NCI-H748 (cell line): Measurements from ENCODE around the gene SLC11A1.
A peak's percentile ranks its signal among the peaks of the same experiment; 100 is the strongest.

Experiments used
- DNase-seq: peaks from one replicate; lab custom pipeline; 2025; ENCODE audit not compliant: unreplicated experiment; lab: John Stamatoyannopoulos, UW

SLC11A1 gene

DNA sequence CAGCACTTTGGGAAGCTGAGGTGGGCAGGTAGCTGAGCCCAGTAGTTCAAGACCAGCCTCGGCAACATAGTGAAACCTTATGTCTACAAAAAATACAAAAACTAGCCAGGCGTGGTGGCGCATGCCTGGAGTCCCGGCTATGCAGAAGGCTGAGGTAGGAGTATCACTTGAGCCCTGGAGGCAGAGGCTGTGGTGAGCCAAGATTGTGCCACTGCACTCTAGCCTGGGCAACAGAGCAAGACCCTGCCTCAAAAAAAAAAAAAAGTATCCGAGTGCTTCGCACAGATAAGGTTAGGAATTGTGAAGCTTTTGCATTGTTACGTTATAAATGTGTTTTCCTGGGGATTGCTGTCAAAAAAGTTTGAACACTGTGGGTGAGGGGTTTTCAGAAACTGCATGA, 21.7 kb downstream of the SLC11A1 start:
- DNase-seq = no peak

DNA sequence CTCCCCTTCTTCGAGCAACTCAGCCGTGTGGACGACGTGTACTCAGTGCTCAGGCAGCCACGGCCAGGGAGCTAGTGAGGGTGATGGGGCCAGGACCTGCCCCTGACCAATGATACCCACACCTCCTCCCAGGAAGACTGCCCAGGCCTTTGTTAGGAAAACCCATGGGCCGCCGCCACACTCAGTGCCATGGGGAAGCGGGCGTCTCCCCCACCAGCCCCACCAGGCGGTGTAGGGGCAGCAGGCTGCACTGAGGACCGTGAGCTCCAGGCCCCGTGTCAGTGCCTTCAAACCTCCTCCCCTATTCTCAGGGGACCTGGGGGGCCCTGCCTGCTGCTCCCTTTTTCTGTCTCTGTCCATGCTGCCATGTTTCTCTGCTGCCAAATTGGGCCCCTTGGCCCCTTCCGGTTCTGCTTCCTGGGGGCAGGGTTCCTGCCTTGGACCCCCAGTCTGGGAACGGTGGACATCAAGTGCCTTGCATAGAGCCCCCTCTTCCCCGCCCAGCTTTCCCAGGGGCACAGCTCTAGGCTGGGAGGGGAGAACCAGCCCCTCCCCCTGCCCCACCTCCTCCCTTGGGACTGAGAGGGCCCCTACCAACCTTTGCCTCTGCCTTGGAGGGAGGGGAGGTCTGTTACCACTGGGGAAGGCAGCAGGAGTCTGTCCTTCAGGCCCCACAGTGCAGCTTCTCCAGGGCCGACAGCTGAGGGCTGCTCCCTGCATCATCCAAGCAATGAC, 22.4 kb downstream of the SLC11A1 start:
- no peak for DNase-seq

DNA sequence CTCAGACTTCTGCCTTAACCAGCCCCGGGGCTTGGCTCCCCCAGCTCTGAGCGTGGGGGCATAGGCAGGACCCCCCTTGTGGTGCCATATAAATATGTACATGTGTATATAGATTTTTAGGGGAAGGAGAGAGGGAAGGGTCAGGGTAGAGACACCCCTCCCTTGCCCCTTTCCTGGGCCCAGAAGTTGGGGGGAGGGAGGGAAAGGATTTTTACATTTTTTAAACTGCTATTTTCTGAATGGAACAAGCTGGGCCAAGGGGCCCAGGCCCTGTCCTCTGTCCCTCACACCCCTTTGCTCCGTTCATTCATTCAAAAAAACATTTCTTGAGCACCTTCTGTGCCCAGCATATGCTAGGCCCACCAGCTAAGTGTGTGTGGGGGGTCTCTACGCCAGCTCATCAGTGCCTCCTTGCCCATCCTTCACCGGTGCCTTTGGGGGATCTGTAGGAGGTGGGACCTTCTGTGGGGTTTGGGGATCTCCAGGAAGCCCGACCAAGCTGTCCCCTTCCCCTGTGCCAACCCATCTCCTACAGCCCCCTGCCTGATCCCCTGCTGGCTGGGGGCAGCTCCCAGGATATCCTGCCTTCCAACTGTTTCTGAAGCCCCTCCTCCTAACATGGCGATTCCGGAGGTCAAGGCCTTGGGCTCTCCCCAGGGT, 23.1 kb downstream of the SLC11A1 start:
- DNase-seq = no peak

DNA sequence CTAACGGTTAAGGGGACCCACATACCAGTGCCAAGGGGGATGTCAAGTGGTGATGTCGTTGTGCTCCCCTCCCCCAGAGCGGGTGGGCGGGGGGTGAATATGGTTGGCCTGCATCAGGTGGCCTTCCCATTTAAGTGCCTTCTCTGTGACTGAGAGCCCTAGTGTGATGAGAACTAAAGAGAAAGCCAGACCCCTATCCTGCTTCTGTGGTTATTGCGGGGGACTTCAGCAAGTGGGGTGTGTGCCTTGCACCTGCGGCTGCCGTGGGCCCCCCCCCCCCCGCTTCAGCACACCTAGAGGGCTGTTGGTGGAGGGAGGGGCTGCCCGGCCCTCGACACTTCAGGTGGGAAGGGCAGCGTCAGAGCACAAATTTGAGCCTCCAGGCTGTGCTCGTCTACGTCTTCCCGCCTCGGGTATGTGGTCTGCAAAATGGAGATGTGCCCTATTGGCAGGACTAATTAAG, 23.7 kb downstream of the SLC11A1 start:
- no peak for DNase-seq

DNA sequence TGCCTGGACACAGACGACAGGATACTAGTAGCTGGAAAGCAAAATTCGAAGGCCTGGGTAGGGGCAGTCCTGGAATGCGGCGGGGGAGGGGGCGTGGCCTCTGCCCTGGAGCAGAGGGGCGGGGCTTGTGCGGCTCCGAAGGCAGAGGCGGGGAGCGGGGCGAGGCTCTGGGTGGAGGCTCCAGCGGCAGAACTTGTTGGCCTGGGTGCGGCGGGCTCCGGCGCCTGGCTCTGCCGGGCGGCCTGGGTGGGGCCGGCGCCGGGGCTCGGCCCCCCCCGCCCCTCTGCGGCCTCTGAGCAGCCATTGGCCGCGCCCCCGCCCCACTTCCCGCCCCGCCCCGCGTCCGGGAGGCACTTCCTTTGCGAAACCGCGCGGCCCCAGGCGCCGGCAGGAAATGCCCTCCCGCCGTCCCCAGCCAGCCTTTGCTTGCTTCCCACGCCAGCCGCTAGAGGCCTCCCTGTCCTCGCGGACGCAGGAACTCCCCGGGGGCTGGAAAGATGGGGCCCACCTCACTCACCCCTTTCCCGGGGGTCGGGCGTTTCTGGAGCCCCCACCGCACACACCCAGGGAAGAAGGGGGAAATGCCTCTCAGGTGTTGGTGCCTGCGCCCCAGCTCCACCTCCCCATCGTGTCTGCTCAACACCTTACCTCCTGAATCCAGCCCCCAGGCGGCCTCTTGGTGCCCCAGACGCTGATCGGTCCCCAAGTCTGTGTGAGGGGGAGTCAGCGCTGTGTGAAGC, 24.3 kb downstream of the SLC11A1 start:
- peak; percentile 96 for DNase-seq

DNA sequence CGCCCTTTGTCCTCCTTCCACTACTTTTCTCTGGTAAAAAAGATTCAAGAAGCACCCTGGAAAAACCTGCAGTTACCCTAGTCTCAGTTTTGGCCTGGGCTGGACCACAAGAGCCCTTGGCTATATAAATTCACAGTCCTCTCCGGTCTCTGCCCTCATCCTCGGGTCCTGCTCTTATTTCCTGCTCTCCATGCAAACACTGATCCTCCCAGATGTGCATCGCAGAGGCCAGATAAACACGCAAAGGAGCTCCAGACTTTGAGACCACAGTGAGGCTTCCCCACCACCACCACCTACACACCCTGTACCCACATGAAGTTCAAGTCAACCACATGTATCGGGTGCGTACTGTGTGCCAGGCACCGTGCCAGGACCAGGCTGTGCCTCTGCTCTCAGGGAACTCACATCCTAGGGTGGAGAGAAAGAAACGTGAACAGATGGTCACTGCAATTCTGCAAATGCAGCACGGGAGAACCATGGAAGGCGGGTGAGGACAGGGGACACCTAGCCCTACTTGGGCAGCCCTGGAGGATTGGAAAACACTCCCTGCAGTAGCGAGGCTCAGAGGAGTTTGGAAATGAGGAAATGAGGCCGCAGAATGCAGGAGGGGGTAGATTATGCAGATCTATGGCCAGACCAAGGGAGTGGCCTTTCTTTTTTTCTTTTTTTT, 25.0 kb downstream of the SLC11A1 start:
- peak; percentile 65 for DNase-seq

DNA sequence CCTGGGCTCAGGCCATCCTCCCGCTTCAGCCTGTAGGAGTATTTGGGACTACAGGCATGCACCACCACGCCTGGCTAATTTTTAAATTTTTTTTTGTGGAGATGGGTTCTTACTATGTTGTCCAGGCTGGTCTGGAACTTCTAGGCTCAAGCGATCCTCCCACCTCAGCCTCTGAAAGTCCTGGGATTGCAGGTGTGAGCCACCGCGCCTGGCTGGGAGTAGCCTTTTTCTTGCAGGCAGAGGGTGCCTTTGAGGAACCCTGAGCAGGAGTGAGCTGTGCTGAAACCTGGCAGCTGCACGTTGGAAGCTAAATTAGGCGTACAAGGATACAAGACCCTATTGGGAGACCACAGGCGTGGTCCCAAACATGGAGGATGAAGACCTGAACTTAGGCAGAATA, 25.6 kb downstream of the SLC11A1 start:
- DNase-seq = no peak

DNA sequence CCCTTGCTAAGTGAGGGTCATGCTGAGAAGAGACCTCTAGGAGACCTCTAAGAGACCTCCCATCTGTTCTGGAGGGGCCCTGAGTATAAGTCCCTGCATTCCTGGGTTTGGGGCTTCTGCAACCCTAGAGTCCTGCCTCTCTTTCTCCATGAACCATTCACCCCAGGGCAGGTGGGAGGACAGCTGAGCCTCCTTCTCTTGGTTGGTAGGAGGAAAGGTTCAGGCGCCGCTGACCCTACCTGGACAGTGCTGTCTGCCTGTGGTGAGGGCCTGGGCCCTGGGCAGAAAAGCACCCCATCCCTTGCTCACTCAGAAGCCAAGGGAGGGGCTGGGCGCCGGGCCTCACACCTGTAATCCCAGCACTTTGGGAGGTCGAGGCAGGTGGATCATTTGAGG, 36.2 kb downstream of the SLC11A1 start:
- no peak for DNase-seq

DNA sequence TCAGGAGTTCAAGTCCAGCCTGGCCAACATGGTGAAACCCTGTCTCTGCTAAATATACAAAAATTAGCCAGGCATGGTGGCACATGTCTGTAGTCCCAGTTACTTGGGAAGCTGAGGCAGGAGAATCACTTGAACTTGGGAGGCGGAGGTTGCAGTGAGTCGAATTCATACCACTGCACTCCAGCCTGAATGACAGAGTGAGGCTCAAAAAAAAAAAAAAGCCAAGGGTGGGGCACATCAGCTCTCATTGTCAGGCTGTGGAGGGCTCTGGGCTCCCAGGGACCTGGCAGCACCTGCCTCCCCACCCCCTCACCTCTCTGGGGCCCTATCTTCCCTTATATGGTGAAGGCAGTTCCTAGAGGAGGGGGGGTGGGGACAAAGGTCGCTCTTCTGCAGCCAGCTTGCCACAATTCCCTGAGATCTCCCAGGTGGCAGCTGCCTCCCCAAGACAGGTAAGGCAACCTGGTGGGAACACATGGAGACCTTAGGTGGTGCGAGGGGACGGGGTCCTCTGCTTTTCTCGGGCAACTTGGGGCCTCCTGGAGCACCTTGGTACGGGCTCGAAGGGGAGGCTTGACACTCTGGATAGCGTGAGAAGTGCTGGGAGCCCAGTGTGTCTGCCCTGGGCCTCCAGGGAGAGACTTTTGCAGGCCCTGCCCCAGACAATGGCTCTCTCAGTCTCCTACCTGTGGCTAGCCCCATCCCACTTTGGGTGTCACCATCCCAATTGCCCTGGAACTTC, 36.8 kb downstream of the SLC11A1 start, which contains the start of gene VIL1:
TSS of gene VIL1 (plus strand) at position 407 of the 742 bp plus-strand sequence. CDS start 4,656 bp downstream, outside the sequence.
- peak; percentile 25 for DNase-seq

DNA sequence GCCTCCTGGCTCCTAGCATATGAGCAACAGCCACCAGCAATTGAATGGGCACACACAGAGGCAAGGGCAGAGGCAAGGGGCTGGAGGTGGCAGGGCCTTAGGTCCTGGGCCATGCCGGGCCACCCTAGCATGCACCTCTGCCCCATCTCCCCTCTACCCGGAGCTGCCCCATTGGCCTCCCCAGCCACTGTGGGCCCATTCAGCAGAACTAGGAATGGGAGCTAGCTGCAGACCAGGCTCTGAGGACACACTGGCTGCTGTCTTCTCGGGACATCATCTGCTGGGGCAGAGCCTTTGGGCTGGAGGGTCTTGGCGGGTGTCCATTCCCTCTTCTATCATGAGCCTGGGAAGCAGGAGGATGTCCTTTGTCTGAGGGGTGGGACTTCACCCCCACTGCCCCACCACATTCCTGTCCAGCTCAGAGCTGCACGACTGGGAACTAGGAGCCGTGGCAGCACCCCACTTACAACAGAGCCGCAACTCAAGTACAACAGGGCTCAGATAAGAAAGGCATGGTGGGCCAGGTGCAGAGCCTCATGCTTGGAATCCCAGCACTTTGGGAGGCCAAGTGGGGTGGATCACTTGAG, 37.6 kb downstream of the SLC11A1 start:
- no peak for DNase-seq

DNA sequence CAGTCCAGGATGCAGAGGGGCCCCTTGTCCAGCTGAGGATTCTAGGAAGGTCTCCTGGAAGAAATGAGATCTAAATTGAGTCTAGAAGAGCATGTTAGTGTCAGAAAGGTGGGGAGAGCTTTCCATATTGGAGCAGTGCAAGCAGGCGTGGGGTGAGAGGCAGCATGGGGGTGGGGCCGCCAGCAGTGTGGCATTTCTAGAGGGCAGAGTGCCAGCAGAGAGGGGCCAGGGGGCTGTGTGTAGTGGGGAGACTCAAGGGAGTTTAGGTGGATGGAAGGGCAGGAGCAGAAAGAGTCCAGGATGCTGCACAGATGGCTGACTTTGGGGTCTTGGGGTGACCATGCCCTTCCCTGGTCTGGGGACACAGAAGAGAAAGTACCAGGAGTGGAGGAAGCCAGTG, 39.0 kb downstream of the SLC11A1 start:
- no peak for DNase-seq

DNA sequence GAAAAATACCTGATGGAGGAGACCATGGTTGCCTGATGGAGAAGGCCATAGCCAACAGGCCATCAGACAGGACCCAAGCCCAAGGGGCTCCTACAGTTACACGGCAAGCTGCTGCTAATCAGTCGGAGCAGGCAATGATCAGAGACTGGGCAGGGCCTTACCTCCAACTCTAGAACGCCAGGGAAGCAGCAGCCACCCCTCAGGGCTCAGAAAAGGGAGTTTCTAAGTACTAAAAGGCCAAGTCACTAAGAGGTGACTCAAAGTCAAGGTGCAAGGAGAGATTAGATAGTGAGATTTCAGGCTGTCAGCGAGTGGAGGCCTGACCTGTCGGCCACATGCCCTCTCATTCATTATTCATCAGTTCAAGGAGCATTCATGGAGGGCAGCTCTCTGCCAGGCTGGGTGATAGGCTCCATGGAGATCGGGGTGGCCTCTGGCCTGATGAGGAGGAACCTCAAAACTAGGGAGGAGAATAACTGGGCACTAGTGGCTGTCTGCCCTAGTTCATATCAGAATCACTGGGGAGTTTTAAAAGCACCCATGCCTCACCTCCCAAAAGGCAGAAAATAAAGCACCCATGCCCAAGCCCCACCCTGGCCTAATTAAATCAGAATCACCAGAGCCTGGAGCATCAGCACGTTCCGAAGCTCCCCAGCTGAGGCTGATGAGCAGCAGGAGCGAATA, 40.5 kb downstream of the SLC11A1 start:
- no peak for DNase-seq

DNA sequence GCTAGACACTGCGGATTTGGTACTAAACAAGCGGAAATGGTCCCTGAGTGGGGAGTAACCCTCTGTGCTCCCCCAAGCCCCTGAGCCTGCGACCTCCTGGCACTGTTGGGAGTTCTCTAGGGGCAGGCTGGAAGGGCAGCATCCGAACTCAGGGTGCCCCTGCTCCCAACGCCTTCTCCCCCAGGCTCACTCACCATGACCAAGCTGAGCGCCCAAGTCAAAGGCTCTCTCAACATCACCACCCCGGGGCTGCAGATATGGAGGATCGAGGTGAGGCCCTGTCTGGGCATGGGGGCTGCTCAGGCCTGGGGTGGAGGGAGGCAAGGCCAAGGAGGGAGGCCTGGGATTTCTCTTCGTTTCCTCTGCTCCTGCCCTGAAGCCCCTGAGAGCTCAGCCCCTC, 41.5 kb downstream of the SLC11A1 start:
- DNase-seq = no peak

DNA sequence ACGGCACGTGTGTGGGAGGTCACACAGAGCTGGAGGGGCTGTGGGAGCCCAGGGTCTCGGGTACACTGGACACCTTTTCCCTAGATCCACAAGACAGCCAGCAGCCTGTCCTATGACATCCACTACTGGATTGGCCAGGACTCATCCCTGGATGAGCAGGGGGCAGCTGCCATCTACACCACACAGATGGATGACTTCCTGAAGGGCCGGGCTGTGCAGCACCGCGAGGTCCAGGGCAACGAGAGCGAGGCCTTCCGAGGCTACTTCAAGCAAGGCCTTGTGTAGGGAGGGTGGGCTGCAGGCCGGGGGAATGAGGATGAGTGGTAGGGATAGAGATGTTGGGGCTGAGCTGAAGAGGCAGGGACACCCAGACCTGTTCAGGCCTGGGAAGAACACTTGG, 43.5 kb downstream of the SLC11A1 start:
- DNase-seq = no peak

DNA sequence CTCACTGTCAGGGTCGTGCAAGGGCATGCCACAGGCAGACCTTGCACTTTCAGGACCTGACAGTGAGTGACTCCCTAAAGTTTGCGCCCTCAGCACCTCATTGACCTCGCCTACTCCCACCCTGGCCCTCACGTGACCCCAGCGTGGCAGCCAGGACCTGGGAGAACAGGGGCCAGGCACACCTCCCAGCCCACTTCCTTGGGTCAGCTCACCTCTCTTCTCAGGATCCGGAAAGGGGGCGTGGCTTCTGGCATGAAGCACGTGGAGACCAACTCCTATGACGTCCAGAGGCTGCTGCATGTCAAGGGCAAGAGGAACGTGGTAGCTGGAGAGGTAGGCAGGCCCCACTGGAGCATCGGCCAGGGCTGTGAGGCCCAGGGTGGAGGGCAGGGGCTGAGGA, 45.7 kb downstream of the SLC11A1 start:
- no peak for DNase-seq

DNA sequence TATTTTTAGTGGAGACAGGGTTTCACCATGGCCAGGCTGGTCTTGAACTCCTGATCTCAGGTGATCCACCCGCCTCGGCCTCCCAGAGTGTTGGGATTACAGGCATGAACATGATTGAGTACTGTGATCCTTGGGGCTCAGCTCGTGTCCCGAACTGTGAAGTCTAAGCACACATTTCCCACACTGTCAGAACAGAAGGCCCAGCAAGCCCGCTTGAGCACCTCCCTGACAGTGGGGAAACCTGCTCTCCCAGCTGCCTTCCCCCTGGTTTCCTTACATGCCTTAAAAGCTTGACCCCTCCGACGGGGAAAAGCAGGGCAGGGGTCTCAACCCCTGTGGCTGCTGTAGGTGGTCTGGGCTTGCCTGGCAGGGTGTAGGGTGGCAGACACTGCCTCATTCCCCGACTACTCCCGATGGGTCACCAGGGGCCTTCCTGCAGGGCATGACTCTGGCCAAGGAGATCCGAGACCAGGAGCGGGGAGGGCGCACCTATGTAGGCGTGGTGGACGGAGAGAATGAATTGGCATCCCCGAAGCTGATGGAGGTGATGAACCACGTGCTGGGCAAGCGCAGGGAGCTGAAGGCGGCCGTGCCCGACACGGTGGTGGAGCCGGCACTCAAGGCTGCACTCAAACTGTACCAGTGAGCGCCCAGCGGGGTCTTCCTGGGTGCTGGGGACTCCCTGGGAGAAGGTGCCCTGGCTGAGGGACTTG, 46.9 kb downstream of the SLC11A1 start:
- DNase-seq = no peak

DNA sequence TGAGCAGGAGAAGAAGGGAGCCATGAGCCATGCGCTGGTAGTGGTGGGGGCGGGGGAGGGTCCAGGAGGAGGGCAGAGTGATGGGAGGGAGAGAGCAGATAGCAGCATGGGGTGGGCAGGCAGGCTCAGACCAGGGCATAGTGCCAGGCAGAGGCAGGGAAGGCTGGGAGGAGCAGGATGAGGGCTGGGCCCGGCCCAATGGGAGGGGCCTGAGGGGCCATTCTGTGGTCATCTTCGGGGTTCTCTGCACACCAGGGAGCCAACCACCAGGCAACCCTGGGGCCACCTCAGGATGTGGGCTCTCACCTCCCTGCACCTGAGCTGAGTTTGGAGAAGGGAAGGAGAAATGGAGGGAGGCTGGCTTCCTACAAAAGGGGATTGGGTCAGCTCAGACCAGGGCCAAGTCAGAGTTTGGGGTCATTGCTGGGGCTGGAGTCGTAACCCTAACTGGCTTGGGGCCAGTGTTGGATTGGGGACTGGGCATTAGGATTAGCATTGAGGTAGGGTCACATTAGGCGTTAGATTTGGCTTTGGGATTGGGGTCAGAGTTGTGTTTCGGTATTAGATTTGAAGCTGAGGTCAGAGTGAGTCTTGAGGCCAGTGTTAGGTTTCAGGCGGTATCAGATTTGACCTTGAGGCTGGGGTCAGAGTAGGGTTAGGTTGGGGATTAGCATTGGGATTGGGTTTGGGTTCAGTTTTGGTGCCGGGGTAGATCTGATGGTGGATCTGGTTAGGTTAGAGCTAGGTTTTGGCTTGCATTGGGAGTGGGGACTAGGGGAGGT, 48.0 kb downstream of the SLC11A1 start:
- DNase-seq = no peak

DNA sequence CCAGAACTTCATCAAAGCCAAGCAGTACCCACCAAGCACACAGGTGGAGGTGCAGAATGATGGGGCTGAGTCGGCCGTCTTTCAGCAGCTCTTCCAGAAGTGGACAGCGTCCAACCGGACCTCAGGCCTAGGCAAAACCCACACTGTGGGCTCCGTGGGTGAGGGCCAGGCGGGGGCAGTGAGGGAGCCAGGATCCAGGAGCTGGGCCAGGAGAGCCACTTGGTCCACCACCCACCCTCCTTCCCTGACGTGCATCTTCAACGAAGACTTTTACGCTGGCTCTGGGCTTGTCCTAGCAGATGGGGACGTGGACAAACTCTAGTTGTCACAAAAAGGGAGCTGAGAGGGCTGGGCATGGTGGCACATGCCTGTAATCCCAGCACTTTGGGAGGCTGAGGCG, 48.6 kb downstream of the SLC11A1 start:
- no peak for DNase-seq
